ENCODE measurements around the gene SMTNL2. TPM values are rescaled to one million over a fixed set of nuclear protein-coding genes. Genes with fewer than 3 reads are reported as not detected.
"Not testable (repeated sequence)": the region's sequence is repeated elsewhere in the genome, so short reads cannot be mapped to it uniquely, and the experiment has no call there.

Gene SMTNL2
- total RNA-seq, 1 donor = not detected

GRCh38 chr17:4617590-4618351, 33.4 kb downstream of the SMTNL2 start:
- Histone ChIP-seq H3K27ac (ENCODE audit: low read depth, low read length) (no peak overlapping the region), H3K4me1 (ENCODE audit: insufficient read depth, low read length) (no peaks in the 10 kb centered on the region), H3K4me2 (ENCODE audit: insufficient read depth, low read length) (no peak overlapping the region), H3K27me3 (ENCODE audit: insufficient read depth, low read length) (peaks cover 21% of the 10 kb centered on the region), H2AFZ (ENCODE audit: low read length) (no peak overlapping the region), H3K4me3 (ENCODE audit: insufficient read depth, low read length) (no peak overlapping the region), H3K79me2 (ENCODE audit: insufficient read depth, low read length) (no peaks in the 10 kb centered on the region), H4K20me1 (ENCODE audit: insufficient read depth, low read length) (no peaks in the 10 kb centered on the region), H3K9me3 (ENCODE audit: low read depth, low read length) (no peaks in the 10 kb centered on the region), H3K36me3 (ENCODE audit: insufficient read depth, low read length) (no peaks in the 10 kb centered on the region)
- no peak for DNase-seq (ENCODE audit: insufficient read length, low spot score, missing footprints)
- no peak for TF ChIP-seq CTCF (IDR thresholded peaks at IDR 0.05; ENCODE audit: extremely low read depth, low read depth, low read length)

GRCh38 chr17:4620531-4621101, 36.3 kb downstream of the SMTNL2 start:
- Histone ChIP-seq H3K9me3 (ENCODE audit: low read depth, low read length) (no peaks in the 10 kb centered on the region), H3K4me1 (ENCODE audit: insufficient read depth, low read length) (peaks cover 22% of the 10 kb centered on the region), H3K4me3 (ENCODE audit: insufficient read depth, low read length) (no peak overlapping the region), H3K4me2 (ENCODE audit: insufficient read depth, low read length) (no peak overlapping the region), H3K27me3 (ENCODE audit: insufficient read depth, low read length) (peaks cover 18% of the 10 kb centered on the region), H2AFZ (ENCODE audit: low read length) (no peak overlapping the region), H3K79me2 (ENCODE audit: insufficient read depth, low read length) (no peaks in the 10 kb centered on the region), H4K20me1 (ENCODE audit: insufficient read depth, low read length) (no peaks in the 10 kb centered on the region), H3K27ac (ENCODE audit: low read depth, low read length) (no peak overlapping the region), H3K36me3 (ENCODE audit: insufficient read depth, low read length) (no peaks in the 10 kb centered on the region)
- no peak for TF ChIP-seq CTCF (IDR thresholded peaks at IDR 0.05; ENCODE audit: extremely low read depth, low read depth, low read length)
- no peak for DNase-seq (ENCODE audit: insufficient read length, low spot score, missing footprints)

GRCh38 chr17:4622375-4622774, 38.0 kb downstream of the SMTNL2 start:
- Histone ChIP-seq H3K27me3 (ENCODE audit: insufficient read depth, low read length) (peaks cover 14% of the 10 kb centered on the region), H3K4me3 (ENCODE audit: insufficient read depth, low read length) (no peak overlapping the region), H3K9me3 (ENCODE audit: low read depth, low read length) (no peaks in the 10 kb centered on the region), H3K79me2 (ENCODE audit: insufficient read depth, low read length) (no peaks in the 10 kb centered on the region), H3K4me2 (ENCODE audit: insufficient read depth, low read length) (no peak overlapping the region), H4K20me1 (ENCODE audit: insufficient read depth, low read length) (no peaks in the 10 kb centered on the region), H3K36me3 (ENCODE audit: insufficient read depth, low read length) (no peaks in the 10 kb centered on the region), H3K27ac (ENCODE audit: low read depth, low read length) (no peak overlapping the region), H2AFZ (ENCODE audit: low read length) (no peak overlapping the region), H3K4me1 (ENCODE audit: insufficient read depth, low read length) (peaks cover 22% of the 10 kb centered on the region)
- no peak for DNase-seq (ENCODE audit: insufficient read length, low spot score, missing footprints)
- no peak for TF ChIP-seq CTCF (IDR thresholded peaks at IDR 0.05; ENCODE audit: extremely low read depth, low read depth, low read length)

GRCh38 chr17:4623249-4623648, 38.9 kb downstream of the SMTNL2 start:
- peak; percentile 78 for DNase-seq (ENCODE audit: insufficient read length, low spot score, missing footprints)

GRCh38 chr17:4624451-4624911, 40.2 kb downstream of the SMTNL2 start:
- not testable (repeated sequence) for H3K4me2 ChIP-seq (ENCODE audit: insufficient read depth, low read length); H3K27me3 ChIP-seq (ENCODE audit: insufficient read depth, low read length); H3K79me2 ChIP-seq (ENCODE audit: insufficient read depth, low read length); H4K20me1 ChIP-seq (ENCODE audit: insufficient read depth, low read length); H3K36me3 ChIP-seq (ENCODE audit: insufficient read depth, low read length); H3K9me3 ChIP-seq (ENCODE audit: low read depth, low read length); DNase-seq (ENCODE audit: insufficient read length, low spot score, missing footprints); H3K4me3 ChIP-seq (ENCODE audit: insufficient read depth, low read length); H2AFZ ChIP-seq (ENCODE audit: low read length)
- Histone ChIP-seq H3K27ac (ENCODE audit: low read depth, low read length) (peak overlapping the region; percentile 5), H3K4me1 (ENCODE audit: insufficient read depth, low read length) (peaks cover 22% of the 10 kb centered on the region)

More at GRCh38 chr17:4623249-4623648, 38.9 kb downstream of the SMTNL2 start:
- Histone ChIP-seq H3K79me2 (ENCODE audit: insufficient read depth, low read length) (no peaks in the 10 kb centered on the region), H3K27me3 (ENCODE audit: insufficient read depth, low read length) (peaks cover 7% of the 10 kb centered on the region), H3K4me3 (ENCODE audit: insufficient read depth, low read length) (no peak overlapping the region), H2AFZ (ENCODE audit: low read length) (no peak overlapping the region), H3K36me3 (ENCODE audit: insufficient read depth, low read length) (no peaks in the 10 kb centered on the region), H3K9me3 (ENCODE audit: low read depth, low read length) (no peaks in the 10 kb centered on the region), H3K4me1 (ENCODE audit: insufficient read depth, low read length) (peaks cover 22% of the 10 kb centered on the region), H4K20me1 (ENCODE audit: insufficient read depth, low read length) (no peaks in the 10 kb centered on the region), H3K27ac (ENCODE audit: low read depth, low read length) (peak overlapping the region; percentile 32), H3K4me2 (ENCODE audit: insufficient read depth, low read length) (no peak overlapping the region)
- no peak for TF ChIP-seq CTCF (IDR thresholded peaks at IDR 0.05; ENCODE audit: extremely low read depth, low read depth, low read length)

Measured in osteoblast (primary cell).